ENCODE measurements around the gene PPDPF.

The PPDPF gene

DNA sequence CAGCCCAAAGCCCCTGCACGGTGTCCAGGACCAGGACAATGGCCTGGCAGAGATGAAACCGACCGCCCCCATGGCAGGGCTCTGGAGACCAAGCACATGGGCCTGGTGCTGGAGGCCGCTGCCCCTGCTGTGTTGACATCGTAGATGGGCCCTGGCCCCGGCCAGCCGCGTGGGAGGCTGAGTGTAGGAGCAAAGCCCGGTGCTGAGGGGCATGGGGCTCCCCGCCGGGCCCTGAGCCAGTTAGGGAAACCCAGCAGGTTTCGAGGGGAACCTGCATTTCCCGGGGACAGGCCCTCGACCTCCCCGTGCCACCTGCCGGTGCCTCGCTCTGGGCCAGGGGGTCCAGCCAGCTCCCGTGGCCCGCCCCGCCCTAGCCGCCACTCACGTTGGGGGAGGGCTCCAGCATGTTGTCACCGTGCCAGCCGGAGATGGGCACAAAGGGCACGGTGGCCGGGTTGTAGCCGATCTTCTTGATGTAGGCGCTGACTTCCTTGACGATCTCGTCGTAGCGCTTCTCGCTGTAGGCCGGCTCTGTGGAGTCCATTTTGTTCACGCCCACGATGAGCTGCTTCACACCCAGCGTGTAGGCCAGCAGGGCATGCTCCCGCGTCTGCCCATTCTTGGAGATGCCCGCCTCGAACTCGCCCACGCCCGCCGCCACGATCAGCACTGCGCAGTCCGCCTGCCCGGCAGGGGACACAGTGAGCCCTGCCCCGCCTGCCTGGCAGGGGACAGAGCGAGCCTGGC, 26.0 kb upstream of the PPDPF start:
- H3K27me3 Mint-ChIP-seq, result peaks cover 3% of the 10 kb centered on the region
- no peaks in the 10 kb centered on the region for H3K36me3 Mint-ChIP-seq
- peaks cover 2% of the 10 kb centered on the region for H3K4me1 Mint-ChIP-seq (ENCODE audit: low read depth)
- no peak overlapping the region for H3K27ac Mint-ChIP-seq
- H3K4me3 Mint-ChIP-seq, result no peak overlapping the region
- no peaks in the 10 kb centered on the region for H3K9me3 Mint-ChIP-seq (ENCODE audit: low read depth)

GRCh38 chr20:63495167-63495720, 25.3 kb upstream of the PPDPF start:
- Mint-ChIP-seq H3K4me1 (ENCODE audit: low read depth) (peaks cover 2% of the 10 kb centered on the region), H3K4me3 (no peak overlapping the region), H3K27ac (no peak overlapping the region), H3K36me3 (no peaks in the 10 kb centered on the region), H3K27me3 (peaks cover 3% of the 10 kb centered on the region), H3K9me3 (ENCODE audit: low read depth) (no peaks in the 10 kb centered on the region)

- Mint-ChIP-seq H3K4me3 (peak overlapping the region; percentile 69), H3K4me1 (ENCODE audit: low read depth) (peaks cover 2% of the 10 kb centered on the region), H3K9me3 (ENCODE audit: low read depth) (no peaks in the 10 kb centered on the region), H3K27me3 (peaks cover 3% of the 10 kb centered on the region), H3K36me3 (no peaks in the 10 kb centered on the region), H3K27ac (no peak overlapping the region)
Measured at GRCh38 chr20:63495741-63496595, 24.6 kb upstream of the PPDPF start.

DNA sequence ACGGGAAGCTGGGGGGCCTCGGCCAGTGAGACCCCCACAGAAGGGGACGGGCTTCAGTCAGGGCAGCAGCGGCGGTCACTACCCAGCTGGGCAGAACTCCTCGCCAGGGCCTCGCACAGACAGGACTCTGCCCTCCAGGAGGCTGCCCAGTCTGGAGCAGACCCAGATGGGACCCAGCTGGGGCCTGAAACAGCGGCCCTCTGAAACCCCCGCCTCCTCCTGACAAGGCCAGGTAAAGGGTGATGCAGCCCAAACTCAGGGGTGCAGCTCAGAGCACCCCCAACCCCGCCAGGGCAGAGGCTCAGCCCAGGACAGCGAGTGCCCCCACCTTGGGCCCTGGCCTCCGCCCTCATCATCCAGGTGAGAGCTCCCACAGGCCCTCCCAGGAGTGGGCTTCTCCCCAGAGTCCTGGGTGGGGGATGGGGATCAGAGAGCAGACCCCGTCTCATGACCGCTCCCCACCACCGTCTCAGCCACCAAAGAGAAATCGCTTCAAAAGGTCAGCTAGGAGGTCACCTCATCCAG, 23.9 kb upstream of the PPDPF start:
- Mint-ChIP-seq H3K36me3 (no peaks in the 10 kb centered on the region), H3K27ac (no peak overlapping the region), H3K4me1 (ENCODE audit: low read depth) (peaks cover 2% of the 10 kb centered on the region), H3K27me3 (peaks cover 3% of the 10 kb centered on the region), H3K9me3 (ENCODE audit: low read depth) (no peaks in the 10 kb centered on the region), H3K4me3 (no peak overlapping the region)

GRCh38 chr20:63497138-63497945, 23.2 kb upstream of the PPDPF start:
- no peaks in the 10 kb centered on the region for H3K9me3 Mint-ChIP-seq (ENCODE audit: low read depth)
- H3K27me3 Mint-ChIP-seq, result peaks cover 3% of the 10 kb centered on the region
- peak overlapping the region; percentile 44 for H3K4me3 Mint-ChIP-seq
- no peak overlapping the region for H3K27ac Mint-ChIP-seq
- H3K36me3 Mint-ChIP-seq, result no peaks in the 10 kb centered on the region
- peaks cover 2% of the 10 kb centered on the region for H3K4me1 Mint-ChIP-seq (ENCODE audit: low read depth)

DNA sequence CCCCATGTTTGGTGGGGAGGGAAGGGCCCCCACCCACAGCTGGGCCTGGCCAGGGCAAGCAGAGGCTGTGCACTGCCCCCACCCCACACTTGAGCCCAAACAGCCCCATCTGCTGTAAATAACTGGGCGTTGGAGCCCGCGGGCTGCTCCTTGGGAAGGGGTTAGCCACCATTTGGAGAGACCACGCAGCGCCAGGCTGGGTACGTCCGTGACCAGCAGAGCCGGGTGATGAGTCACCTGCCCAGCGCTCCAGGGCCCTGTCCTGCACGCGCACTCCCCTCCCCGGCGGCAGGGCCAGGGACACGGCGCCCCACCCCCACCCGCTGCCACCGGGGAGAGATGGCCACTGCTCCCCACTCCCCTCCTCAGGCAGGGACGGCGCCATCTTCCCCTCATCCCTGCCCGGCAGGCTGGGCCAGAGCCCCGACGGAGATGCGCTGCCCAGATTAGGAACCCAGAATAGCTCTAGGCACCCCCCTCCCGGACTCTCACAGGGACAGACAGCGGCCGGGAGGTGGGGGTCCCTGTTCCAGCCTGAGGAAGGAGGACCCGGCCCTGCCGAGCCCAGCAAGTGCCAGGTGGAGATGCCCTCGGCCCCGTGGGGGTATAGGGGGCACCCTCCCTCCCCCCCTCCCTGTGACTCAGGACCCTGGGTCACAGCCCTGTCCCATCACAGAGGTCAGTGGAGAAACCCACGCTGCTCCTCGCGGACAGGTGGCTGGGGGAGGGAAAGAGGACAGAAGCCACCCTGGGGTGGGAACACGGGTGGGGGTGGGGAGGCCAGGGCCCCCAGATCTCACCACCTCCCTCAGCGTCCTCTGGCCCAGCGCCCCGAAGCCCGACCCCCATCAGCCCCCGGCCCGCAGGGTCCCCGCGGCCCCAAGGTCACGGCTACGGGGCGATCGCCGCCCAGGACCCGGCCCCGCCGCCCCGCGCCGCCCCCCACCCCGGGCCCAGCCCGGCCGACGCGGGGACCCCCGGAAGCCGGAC, 22.3 kb upstream of the PPDPF start:
- H3K27me3 Mint-ChIP-seq, result peaks cover 2% of the 10 kb centered on the region
- no peaks in the 10 kb centered on the region for H3K36me3 Mint-ChIP-seq
- H3K27ac Mint-ChIP-seq, result no peak overlapping the region
- peaks cover 2% of the 10 kb centered on the region for H3K4me1 Mint-ChIP-seq (ENCODE audit: low read depth)
- H3K4me3 Mint-ChIP-seq, result peak overlapping the region; percentile 44
- H3K9me3 Mint-ChIP-seq (ENCODE audit: low read depth), result no peaks in the 10 kb centered on the region

DNA sequence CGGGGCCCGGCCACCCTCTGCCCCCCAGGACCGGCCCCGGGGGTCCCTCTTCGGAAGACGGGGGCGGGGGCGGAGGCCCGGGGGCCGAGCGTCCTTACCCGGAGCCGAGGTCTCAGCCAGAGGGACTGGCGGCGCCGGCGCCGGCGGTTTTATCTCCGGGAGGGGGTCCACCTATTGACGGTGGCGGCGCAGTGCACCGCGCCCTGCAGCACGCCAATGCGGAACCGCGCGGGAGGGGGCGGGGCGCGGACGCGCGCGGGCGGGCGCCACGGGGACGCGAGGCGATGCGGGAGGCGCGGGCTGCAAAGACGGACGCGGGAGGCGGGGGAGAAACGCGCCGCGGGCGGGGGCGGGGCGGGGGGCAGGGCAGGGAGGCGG, 21.6 kb upstream of the PPDPF start, which contains the start of gene EEF1A2:
Gene EEF1A2 (minus strand): TSS at position 124 of the 378 bp plus-strand sequence. CDS start 1,320 bp downstream, outside the sequence.
- Mint-ChIP-seq H3K4me1 (ENCODE audit: low read depth) (peaks cover 2% of the 10 kb centered on the region), H3K4me3 (peak within 1 kb of the TSS; percentile 44), H3K27ac (no peak within 1 kb of the TSS), H3K36me3 (peaks cover under 1% of the 10 kb centered on the region), H3K9me3 (ENCODE audit: low read depth) (peaks cover under 1% of the 10 kb centered on the region), H3K27me3 (peaks cover 2% of the 10 kb centered on the region)

DNA sequence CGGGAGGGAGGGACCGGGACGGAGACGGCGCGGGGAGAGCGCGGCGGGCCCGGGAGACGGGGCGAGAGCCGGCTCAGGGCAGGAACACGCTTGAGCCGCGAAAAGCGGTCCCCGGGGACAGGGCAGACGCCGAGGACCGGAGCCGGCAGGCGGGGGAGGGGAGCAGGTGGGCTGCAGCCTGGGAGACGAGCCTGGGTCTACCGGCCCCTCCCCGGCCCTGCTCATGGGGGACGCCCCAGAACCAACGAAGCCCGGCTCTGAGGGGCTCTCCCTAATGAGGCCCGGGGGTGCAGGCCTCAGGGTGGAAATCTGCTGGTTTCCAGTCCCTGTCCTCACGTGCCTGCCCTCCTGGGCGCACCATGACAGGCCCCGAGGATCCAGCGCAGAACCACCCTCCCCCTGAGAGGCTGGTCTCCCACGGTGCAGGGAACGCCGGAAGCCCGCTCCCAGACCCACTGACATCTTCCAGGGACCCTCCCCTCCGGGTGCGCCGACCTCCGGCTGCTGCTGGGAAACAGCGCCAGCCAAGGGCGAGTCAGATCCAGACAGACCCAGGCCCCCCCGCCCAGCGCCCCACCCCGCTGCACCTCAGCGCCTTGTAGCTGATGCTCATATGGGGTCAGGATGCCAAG, 21.1 kb upstream of the PPDPF start:
- Mint-ChIP-seq H3K27ac (no peak overlapping the region), H3K36me3 (peaks cover 3% of the 10 kb centered on the region), H3K9me3 (ENCODE audit: low read depth) (peaks cover 2% of the 10 kb centered on the region), H3K27me3 (peaks cover 2% of the 10 kb centered on the region), H3K4me1 (ENCODE audit: low read depth) (peaks cover 2% of the 10 kb centered on the region), H3K4me3 (no peak overlapping the region)

GRCh38 chr20:63500151-63500901, 20.2 kb upstream of the PPDPF start:
- H3K27ac Mint-ChIP-seq, result no peak overlapping the region
- peaks cover 2% of the 10 kb centered on the region for H3K27me3 Mint-ChIP-seq
- peaks cover 2% of the 10 kb centered on the region for H3K4me1 Mint-ChIP-seq (ENCODE audit: low read depth)
- H3K36me3 Mint-ChIP-seq, result peaks cover 3% of the 10 kb centered on the region
- peak overlapping the region; percentile 30 for H3K4me3 Mint-ChIP-seq
- H3K9me3 Mint-ChIP-seq (ENCODE audit: low read depth), result peaks cover 2% of the 10 kb centered on the region

- peaks cover 1% of the 10 kb centered on the region for H3K4me1 Mint-ChIP-seq (ENCODE audit: low read depth)
Measured at GRCh38 chr20:63500902-63501817, 19.4 kb upstream of the PPDPF start.

GRCh38 chr20:63501818-63502670, 18.5 kb upstream of the PPDPF start:
- peaks cover 2% of the 10 kb centered on the region for H3K27me3 Mint-ChIP-seq
- no peaks in the 10 kb centered on the region for H3K4me1 Mint-ChIP-seq (ENCODE audit: low read depth)
- H3K9me3 Mint-ChIP-seq (ENCODE audit: low read depth), result peaks cover 2% of the 10 kb centered on the region
- no peak overlapping the region for H3K4me3 Mint-ChIP-seq
- peaks cover 3% of the 10 kb centered on the region for H3K36me3 Mint-ChIP-seq
- H3K27ac Mint-ChIP-seq, result no peak overlapping the region

More at GRCh38 chr20:63500902-63501817, 19.4 kb upstream of the PPDPF start:
- Mint-ChIP-seq H3K27me3 (peaks cover 2% of the 10 kb centered on the region), H3K27ac (no peak overlapping the region), H3K9me3 (ENCODE audit: low read depth) (peaks cover 2% of the 10 kb centered on the region), H3K36me3 (peaks cover 3% of the 10 kb centered on the region), H3K4me3 (peak overlapping the region; percentile 63)

Data from activated naive CD8-positive, alpha-beta T cell (primary cell).